Measurements from ENCODE around the gene SH2D7.

- TF ChIP-seq CTCF (conservative IDR thresholded peaks at IDR 0.05; ENCODE audit: low read depth, low read length) (no peak), EZH2 (IDR thresholded peaks at IDR 0.05; ENCODE audit: borderline replicate concordance, low read depth, low read length, poor library complexity, severe bottlenecking) (no peak)
Observed at GRCh38 chr15:78048628-78048920, 43.8 kb upstream of the SH2D7 start.
